Measurements from ENCODE around the gene STAG1.

- no peak for TF ChIP-seq CTCF (IDR thresholded peaks at IDR 0.05)
- no peak for TF ChIP-seq POLR2AphosphoS5 (IDR thresholded peaks at IDR 0.05; ENCODE audit: low read depth, low read length)
Observed at GRCh38 chr3:136505676-136506075, 246.5 kb downstream of the STAG1 start.

Data from Panc1 (cell line).